Ishikawa (cell line): ENCODE data around the gene ACTMAP.

Experiments used
- CREB1 ChIP-seq: IDR thresholded peaks from 2 replicates; pipeline ENCODE4 v1.6.1; 2012; ENCODE audit warnings: low read depth
- EGR1 ChIP-seq: IDR thresholded peaks from 2 replicates; pipeline ENCODE4 v1.6.1; 2012
- EP300 ChIP-seq: IDR thresholded peaks from 2 replicates; pipeline ENCODE4 v1.6.1; 2012; ENCODE audit warnings: borderline replicate concordance
- FOXM1 ChIP-seq: IDR thresholded peaks from 2 replicates; pipeline ENCODE4 v1.6.1; 2012; ENCODE audit warnings: low read depth, borderline replicate concordance
- NFIC ChIP-seq: IDR thresholded peaks from 2 replicates; pipeline ENCODE4 v1.6.1; 2012
- RAD21 ChIP-seq: IDR thresholded peaks from 2 replicates; pipeline ENCODE4 v1.6.1; 2012; ENCODE audit warnings: low read depth
- TAF1 ChIP-seq: IDR thresholded peaks from 2 replicates; pipeline ENCODE4 v1.6.1; 2012; ENCODE audit warnings: low read depth, mild to moderate bottlenecking
- TEAD4 ChIP-seq: IDR thresholded peaks from 2 replicates; pipeline ENCODE4 v1.6.1; 2012
- YY1 ChIP-seq: IDR thresholded peaks from 2 replicates; pipeline ENCODE4 v1.6.1; 2012; ENCODE audit warnings: low read depth
- ZBTB7A ChIP-seq: IDR thresholded peaks from 2 replicates; pipeline ENCODE4 v1.6.1; 2012; ENCODE audit warnings: low read depth
- TF ChIP-seq, protein P1 (sequence below): IDR thresholded peaks from 2 replicates; pipeline ENCODE4 v1.6.1; 2012
- TF ChIP-seq, protein P2 (sequence below): IDR thresholded peaks from 2 replicates; pipeline ENCODE4 v1.6.1; 2012; ENCODE audit warnings: low read depth, mild to moderate bottlenecking

DNA sequence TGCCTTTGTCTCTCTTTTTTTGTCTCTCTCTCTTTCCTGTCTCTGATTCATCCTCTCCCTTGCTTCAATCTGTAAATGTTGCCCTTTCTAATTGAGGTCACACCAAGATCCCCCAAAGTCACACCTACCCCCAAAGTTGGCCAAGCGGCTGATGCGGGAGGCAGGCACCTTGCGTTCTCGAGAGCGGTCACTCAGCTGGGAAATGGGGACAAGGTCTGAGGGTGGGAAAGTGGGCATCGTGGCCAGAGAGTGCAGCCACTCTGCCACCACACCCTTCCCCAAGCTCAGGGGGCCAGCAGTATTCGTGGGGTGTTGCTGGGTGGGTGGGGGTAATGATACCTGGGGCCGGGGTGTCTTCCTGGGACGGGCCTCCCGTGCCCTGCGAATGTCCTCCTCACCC, 36.3 kb downstream of the ACTMAP start:
- no peak for TF ChIP-seq YY1
- no peak for TF ChIP-seq TAF1
- TF ChIP-seq, protein P1, sequence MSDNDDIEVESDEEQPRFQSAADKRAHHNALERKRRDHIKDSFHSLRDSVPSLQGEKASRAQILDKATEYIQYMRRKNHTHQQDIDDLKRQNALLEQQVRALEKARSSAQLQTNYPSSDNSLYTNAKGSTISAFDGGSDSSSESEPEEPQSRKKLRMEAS, result no peak
- no peak for TF ChIP-seq EGR1
- no peak for TF ChIP-seq EP300
- no peak for TF ChIP-seq CREB1
- no peak for TF ChIP-seq ZBTB7A
- no peak for TF ChIP-seq FOXM1
- TF ChIP-seq RAD21, result no peak
- no peak for TF ChIP-seq TEAD4
- TF ChIP-seq NFIC, result no peak
- TF ChIP-seq, protein P2, sequence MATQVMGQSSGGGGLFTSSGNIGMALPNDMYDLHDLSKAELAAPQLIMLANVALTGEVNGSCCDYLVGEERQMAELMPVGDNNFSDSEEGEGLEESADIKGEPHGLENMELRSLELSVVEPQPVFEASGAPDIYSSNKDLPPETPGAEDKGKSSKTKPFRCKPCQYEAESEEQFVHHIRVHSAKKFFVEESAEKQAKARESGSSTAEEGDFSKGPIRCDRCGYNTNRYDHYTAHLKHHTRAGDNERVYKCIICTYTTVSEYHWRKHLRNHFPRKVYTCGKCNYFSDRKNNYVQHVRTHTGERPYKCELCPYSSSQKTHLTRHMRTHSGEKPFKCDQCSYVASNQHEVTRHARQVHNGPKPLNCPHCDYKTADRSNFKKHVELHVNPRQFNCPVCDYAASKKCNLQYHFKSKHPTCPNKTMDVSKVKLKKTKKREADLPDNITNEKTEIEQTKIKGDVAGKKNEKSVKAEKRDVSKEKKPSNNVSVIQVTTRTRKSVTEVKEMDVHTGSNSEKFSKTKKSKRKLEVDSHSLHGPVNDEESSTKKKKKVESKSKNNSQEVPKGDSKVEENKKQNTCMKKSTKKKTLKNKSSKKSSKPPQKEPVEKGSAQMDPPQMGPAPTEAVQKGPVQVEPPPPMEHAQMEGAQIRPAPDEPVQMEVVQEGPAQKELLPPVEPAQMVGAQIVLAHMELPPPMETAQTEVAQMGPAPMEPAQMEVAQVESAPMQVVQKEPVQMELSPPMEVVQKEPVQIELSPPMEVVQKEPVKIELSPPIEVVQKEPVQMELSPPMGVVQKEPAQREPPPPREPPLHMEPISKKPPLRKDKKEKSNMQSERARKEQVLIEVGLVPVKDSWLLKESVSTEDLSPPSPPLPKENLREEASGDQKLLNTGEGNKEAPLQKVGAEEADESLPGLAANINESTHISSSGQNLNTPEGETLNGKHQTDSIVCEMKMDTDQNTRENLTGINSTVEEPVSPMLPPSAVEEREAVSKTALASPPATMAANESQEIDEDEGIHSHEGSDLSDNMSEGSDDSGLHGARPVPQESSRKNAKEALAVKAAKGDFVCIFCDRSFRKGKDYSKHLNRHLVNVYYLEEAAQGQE, result no peak
